NT2/D1 (cell line): ENCODE results near the gene CCDC3.

Source experiments
- SUZ12 ChIP-seq: IDR thresholded peaks from 2 replicates; pipeline ENCODE4 v1.6.1; 2011; ENCODE audit not compliant: insufficient read length, insufficient read depth; ENCODE audit errors: extremely low read depth
- YY1 ChIP-seq: IDR thresholded peaks from 2 replicates; pipeline ENCODE4 v1.6.1; 2011; ENCODE audit not compliant: insufficient read length, insufficient read depth
- ZNF274 ChIP-seq: IDR thresholded peaks from 2 replicates; pipeline ENCODE4 v1.6.1; 2011; ENCODE audit warnings: mild to moderate bottlenecking, low read depth, low read length

GRCh38 chr10:12919574-12919973 lies 81.9 kb downstream of the CCDC3 start:
- no peak for TF ChIP-seq ZNF274
- no peak for TF ChIP-seq YY1
- TF ChIP-seq SUZ12 = no peak
